Esophagus mucosa (tissue), 1 donor: ENCODE measurements around the gene ZNF586. TPM values are rescaled to one million over a fixed set of nuclear protein-coding genes. Genes with fewer than 3 reads are reported as not detected.
"Not testable (repeated sequence)": the region's sequence is repeated elsewhere in the genome, so short reads cannot be mapped to it uniquely, and the experiment has no call there.

Experiments used
- ATAC-seq: fragments of 200-7000 bp; cut with Tn5 transposase; one replicate; pipeline ENCODE4 v1.9.1; 2020
- total RNA-seq: library from RNA; stranded (reverse); gene quantifications from one replicate; pipeline ENCODE4 v1.2.4, GENCODE V29; 2023
- donor health status: DM: yes; HTN: yes; CAD: no.

The ZNF586 gene
- total RNA-seq, 1 donor from 2014 or later, result 9.4 TPM

GRCh38 chr19:57800696-57801095 lies 31.2 kb downstream of the ZNF586 start:
- ATAC-seq, result no peak

DNA sequence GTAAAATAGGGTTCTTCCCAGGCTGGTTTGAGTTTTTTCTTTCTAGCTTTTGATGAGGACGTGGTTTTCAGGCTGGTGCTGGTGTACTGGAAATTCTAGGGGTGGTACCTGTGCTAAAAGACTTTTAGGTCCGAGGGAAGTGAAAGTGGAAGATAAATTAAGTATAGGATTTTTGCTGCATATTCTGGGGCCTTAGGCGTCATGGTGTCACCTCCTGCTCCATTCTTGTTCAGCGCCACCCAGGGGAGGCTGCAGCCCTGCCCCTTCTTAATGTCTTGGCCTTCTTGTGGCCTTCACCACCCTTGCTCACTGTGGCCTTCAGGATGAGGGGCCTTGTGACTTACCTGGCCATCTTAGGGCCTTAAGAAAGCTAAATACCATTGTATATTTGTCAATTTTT lies 32.8 kb downstream of the ZNF586 start:
- no peak for ATAC-seq

- ATAC-seq, result no peak
Observed at GRCh38 chr19:57803265-57803593, 33.8 kb downstream of the ZNF586 start.

DNA sequence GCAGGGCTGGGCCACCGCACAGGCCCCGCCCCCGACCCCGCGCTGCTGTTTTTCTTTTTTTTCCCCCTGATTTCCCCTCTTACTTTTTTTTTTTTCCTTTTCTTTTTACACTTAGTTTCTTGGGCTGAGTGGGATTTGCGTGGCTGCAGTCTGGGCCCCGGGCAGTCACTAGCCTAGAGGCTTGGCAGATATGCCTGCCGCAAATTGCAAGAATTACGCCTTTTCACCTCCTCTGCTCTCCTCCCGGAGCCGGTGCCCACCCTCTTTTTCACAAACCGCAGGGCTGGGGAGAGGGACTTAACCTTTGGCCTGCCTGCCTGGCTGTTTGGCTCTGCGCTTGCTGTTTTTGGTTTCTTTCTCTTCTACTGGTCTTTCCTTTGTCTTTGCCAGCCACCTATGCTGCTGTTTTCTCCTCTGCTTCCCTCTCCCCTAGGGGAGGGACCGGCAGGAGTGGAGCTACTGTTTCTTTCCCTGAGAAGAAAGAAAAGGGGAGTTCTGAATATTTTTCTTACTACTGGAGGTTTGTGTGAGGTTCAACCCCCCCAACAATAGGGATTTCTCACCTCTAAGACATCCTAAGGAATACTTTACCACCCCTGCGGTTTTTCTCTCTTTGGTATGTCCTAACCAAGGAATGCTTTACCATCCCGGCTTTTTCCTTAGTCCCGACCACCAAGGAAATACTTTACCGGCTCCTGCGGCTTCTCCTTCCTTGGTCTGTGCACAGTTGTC lies 34.3 kb downstream of the ZNF586 start:
- ATAC-seq, result no peak

GRCh38 chr19:57807541-57807940 lies 38.1 kb downstream of the ZNF586 start:
- ATAC-seq, result no peak

GRCh38 chr19:57810410-57811295 lies 41.2 kb downstream of the ZNF586 start:
- ATAC-seq, result not testable (repeated sequence)

GRCh38 chr19:57812226-57812625 lies 42.8 kb downstream of the ZNF586 start:
- ATAC-seq, result no peak

GRCh38 chr19:57812975-57813820 lies 43.7 kb downstream of the ZNF586 start:
- ATAC-seq, result not testable (repeated sequence)

- ATAC-seq, result peak; percentile 62
Observed at GRCh38 chr19:57813919-57814504, 44.5 kb downstream of the ZNF586 start.

GRCh38 chr19:57814505-57815246 lies 45.2 kb downstream of the ZNF586 start, which contains the start of gene ZNF552:
ZNF552 (minus strand) TSS chr19:57814913; CDS start chr19:57814743, 170 bp downstream.
- peak; percentile 90 for ATAC-seq

DNA sequence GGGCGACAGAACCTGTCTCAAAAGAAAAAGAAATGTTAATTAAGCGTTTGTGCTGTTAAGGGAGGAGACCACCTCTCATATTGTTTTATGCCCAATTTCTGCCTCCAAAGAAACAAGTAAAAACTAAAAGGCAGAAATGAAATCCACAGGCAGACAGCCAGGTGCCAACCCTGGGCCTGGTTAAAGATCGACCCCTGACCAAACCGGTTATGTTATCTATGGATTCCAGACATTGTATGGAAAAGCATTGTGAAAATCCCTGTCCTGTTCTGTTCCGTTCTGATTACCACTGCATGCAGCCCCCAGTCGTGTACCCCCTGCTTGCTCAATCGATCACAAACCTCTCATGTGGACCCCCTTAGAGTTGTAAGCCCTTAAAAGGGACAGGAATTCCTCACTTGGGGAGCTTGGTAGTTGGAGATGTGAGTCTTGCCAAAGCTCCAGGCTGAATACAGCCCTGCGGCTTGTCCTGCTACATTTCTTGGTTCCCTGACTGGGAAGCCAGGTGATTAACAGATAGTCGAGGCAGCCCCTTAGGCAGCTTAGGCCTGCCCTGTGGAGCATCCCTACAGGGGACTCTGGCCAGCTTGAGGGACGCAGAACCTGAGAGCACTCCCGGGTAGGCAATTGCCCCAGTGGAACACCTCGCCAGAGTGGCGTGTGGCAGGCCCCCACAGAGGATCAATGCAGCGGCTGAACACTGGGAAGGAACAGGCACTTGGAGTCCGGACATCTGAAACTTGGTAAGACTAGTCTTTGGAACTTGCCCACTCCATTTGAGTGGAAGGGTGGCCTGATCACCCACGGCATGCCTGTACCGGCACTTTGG lies 46.0 kb downstream of the ZNF586 start:
- no peak for ATAC-seq

- ATAC-seq, result no peak
Observed at GRCh38 chr19:57816652-57817051, 47.2 kb downstream of the ZNF586 start.

DNA sequence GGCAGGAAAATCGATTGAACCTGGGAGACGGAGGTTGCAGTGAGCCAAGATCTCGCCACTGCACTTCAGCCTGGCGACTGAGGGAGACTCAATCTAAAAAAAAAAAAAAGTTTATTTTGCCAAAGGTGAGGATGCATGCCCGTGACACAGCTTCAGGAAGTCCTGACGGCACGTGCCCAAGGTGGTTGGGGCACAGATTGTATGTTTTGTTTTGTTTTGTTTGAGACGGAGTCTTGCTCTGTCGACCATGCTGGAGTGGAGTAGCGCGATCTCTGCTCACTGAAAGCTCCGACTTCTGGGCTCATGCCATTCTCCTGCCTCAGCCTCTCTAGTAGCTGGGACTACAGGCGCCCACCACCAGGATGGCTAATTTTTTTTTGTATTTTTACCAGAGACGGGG lies 48.5 kb downstream of the ZNF586 start:
- no peak for ATAC-seq

DNA sequence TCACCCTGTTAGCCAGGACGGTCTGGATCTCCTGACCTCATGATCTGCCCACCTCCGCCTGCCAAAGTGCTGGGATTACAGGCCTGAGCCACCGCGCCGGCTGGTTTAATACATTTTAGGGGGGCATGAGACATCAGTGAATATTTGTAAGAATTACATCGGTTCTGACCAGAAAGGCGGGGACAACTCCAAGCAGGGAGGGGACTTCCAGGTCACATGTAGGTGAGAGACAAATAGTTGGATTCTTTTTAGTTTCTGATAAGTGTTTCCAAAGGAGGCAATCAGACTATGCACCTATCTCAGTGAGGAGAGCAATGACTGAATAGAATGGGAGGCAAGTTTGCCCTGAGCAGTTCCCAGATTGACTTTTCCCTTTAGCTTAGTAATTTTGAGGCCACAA lies 48.9 kb downstream of the ZNF586 start:
- no peak for ATAC-seq

DNA sequence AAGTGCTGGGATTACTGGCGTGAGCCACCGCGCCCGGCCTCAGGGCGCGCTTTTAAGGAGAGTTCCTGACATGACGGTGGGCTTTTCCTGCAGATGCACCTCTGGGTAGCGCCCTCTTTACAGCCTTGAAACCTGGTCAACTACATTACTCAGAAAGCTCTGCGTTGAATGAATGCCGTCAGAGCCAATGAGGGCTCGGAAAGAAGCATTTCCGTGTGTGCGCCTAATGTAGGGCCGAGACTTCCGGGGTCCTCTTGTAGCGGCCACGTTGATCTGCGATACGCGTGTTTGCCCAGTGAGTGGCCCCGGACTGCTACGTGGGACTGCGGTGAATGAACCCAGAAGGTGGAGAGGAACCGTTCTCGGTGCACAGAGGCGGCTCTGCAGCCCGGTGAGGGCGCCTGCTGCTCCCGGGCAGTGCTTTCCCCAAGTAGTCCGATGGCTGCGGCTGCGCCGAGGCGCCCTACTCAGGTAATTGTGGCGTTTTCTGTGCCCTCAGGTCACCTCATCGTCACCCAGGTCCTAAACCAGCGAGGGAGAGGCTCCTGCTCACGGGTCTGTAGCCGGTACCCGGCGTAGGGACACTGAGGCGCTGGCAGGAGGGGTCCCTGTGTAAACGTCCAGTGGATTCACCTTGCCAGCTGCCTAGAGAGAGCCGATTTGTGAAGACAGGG lies 50.1 kb downstream of the ZNF586 start:
- ATAC-seq, result peak; percentile 89

DNA sequence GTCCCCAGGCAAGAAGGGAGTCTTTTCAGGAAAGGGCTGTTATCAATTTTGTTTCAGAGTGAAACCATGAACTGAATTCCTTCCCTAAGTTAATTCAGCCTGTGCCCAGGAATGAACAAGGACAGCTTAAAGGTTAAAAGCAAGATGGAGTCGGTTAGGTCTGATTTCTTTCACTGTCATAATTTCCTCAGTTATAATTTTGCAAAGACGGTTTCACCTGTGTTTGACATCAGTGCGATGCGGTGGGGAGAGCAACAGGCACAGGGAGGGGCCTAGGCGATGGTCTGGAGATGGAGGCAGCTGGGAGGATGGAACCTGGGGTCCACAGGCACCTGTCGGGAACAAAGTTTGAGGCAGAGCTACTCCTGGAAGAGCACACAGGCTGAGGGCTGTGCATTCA lies 51.1 kb downstream of the ZNF586 start:
- no peak for ATAC-seq

DNA sequence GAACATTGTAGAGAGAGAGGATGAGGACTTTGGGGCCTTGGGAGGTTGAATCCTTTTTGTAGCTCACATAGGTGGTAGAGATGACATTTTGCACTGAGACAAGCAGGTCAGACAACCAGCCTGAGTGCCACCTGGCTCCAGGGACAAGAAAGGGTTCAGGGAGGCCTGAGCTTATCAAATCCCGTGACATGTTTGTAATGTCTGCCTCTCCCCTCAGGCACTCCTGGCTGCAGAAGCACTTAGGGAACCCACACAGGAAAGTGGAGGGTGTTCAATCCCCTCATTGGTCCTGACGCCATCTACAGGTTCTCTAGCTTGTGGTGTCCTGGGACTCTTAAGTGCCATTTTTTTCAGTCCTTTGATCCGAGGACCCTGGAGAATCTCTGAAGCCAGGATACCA lies 51.6 kb downstream of the ZNF586 start:
- ATAC-seq, result not testable (repeated sequence)

DNA sequence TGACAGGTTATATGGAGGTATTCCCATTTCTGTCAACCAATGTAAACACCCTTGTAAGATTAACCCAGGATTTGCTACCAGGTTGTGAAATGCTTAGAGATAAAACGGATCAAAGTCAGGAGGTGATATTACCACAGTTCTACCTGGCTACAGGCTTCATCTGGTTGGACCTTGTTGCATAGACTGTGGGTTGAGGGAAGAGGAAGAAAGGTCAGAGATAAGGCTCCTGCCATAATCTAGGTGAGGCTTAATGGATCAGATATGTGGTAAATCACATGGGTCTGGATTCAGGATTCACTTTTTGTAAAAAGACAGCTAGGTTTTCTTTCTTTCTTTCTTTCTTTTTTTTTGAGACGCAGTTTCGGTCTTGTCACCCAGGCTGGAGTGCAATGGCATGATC lies 52.0 kb downstream of the ZNF586 start:
- ATAC-seq, result not testable (repeated sequence)

- ATAC-seq, result not testable (repeated sequence)
Observed at GRCh38 chr19:57823155-57823554, 53.7 kb downstream of the ZNF586 start.

DNA sequence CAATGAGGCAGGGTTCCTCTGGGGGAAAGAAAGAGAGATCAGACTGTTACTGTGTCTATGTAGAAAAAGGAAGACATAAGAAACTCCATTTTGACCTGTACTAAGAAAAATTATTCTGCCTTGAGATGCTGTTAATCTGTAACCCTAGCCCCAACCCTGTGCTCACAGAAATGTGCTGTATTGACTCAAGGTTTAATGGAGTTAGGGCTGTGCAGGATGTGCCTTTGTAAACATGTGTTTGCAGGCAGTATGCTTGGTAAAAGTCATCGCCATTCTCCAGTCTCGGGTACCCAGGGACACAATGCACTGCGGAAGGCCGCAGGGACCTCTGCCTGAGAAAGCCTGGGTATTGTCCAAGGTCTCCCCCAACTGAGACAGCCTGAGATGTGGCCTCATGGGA lies 54.1 kb downstream of the ZNF586 start:
- not testable (repeated sequence) for ATAC-seq
